Germinal center (tissue), 1 donor: ENCODE results near the gene SIK1.
"Not testable (repeated sequence)": the region's sequence is repeated elsewhere in the genome, so short reads cannot be mapped to it uniquely, and the experiment has no call there.

Source experiments
- DNase-seq: peaks from one replicate; pipeline ENCODE4 v3.0.0; 2012; ENCODE audit warnings: mixed read lengths, low spot score

Gene SIK1

GRCh38 chr21:43426404-43427241 is at the start of gene SIK1:
Gene SIK1, minus strand, starts transcription at chr21:43427131. Its CDS starts 953 bp downstream, at chr21:43426178.
- not testable (repeated sequence) for DNase-seq

- not testable (repeated sequence) for DNase-seq
These were observed 44.8 kb upstream of the SIK1 start for GRCh38 chr21:43471597-43472242.

DNA sequence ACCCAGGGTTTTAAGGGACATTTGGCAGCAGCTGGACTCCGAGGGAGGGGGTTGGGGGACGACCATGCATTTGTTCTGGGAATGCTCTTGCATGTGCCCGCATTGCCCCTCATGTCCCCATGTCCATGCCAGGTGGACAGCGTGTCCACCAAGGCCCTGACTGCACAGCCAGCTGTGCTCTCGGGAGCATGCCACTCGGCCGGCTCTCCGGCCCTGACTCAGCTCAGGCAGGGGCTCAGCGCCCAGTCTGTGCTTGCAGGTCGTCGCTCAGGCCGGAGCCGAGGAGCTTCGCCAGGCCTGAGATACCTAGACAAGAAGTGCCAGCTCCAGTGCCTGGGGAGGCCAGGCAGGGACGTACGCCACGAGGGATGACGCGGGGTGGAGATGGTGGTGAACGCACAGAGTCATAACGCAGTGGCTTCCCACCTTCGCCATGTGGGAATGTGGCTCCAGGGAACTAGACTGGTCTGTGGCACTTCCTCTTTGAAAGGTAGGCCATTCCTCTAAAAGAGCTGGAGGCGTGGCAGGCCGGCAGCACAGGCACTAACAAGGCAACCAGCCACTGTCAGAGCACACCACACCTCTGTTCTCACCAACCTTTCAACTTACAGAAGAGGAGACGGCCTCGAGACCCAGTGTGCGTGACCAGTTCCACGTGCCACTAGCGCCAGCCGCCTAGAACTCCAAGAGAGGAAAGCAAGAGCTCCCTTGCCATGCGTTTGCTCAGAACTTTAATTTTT is 43.0 kb upstream of the SIK1 start:
- not testable (repeated sequence) for DNase-seq

GRCh38 chr21:43467785-43468184 is 40.9 kb upstream of the SIK1 start:
- DNase-seq: no peak

DNA sequence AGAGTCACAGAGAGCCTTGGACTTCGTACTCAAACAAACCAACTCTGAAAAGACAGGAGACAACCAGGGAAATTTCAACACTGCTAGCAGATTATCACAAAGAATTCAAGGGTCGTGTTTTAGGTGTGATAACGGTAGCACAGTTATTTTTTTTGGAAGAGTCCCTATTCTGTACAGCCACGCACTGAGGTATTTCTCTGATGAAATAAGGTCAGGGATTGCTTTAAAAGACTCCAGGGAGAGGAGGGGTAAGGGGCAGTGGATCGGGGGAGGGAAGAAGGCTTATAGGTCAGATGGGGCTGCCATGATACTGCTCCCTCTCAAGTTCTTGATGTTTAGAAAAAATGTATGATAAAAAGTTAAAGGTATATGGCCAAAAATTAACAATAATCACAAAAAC is 38.2 kb upstream of the SIK1 start:
- not testable (repeated sequence) for DNase-seq

GRCh38 chr21:43463498-43464261 is 36.7 kb upstream of the SIK1 start:
- DNase-seq: not testable (repeated sequence)

DNA sequence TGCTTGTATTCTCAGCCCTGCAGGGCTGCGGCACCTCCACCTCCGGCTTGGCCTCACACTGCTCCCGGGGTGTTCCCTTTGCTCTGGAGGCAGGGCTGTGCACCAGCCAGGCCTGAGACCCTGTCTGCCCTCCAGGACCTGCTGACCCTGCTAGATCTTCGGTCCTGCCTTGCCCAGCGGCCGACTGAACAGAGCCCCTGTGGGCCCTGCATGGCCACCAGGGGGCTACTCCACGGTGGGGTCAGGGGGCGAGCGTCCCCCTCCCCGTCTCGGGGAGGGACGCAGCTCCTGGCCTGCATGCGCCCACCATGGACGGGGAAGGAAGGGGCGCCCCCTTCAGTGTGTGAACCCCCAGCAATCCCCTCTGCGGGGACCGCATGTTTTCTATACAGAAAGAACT is 36.0 kb upstream of the SIK1 start:
- DNase-seq: not testable (repeated sequence)

DNA sequence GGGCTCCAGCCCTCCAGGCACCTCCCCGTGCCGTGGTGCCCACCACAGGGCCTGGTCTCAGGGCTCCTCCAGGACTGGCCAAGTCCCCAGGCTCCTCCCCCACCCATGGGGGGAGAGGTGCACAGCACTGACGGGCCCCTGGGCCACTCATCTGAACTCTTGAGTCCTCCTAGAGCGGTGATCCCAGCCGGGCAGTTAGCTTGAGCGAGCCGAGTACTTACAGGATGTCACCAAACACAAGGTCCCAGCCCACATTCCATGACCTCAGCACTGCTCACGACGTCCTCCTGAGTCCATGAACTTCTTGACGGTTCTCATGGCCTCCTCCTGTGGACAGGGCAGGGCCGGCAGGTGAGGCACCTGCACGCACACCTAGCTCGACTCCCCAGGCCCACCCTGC is 33.5 kb upstream of the SIK1 start:
- not testable (repeated sequence) for DNase-seq

- not testable (repeated sequence) for DNase-seq
These were observed 32.1 kb upstream of the SIK1 start for GRCh38 chr21:43458995-43459394.

GRCh38 chr21:43456616-43457314 is 29.8 kb upstream of the SIK1 start:
- DNase-seq: not testable (repeated sequence)

- DNase-seq: not testable (repeated sequence)
These were observed 28.8 kb upstream of the SIK1 start for GRCh38 chr21:43455717-43456116.

- DNase-seq: not testable (repeated sequence)
These were observed 27.2 kb upstream of the SIK1 start for GRCh38 chr21:43454176-43454575.

- not testable (repeated sequence) for DNase-seq
These were observed 24.9 kb upstream of the SIK1 start for GRCh38 chr21:43451850-43452249.

DNA sequence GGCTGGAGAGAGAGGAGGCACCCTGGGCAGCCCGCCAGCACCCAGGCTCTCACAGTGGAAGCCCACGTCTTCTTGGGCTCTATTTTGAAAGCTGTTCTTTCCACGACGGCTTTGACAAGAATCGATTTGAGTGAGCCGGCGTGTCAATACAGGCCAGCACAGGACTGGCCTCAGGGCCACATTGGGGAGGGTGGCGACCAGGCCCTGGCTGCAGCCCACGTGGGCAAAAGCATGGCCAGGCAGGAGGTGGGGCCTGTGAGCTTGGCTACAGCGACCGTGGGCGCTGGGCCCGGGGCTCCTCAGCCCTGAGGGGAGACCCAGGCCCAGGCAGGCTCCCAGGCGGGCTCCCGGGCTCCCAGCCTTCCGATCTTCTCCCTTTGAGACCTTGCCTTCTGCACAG is 23.4 kb upstream of the SIK1 start:
- not testable (repeated sequence) for DNase-seq

DNA sequence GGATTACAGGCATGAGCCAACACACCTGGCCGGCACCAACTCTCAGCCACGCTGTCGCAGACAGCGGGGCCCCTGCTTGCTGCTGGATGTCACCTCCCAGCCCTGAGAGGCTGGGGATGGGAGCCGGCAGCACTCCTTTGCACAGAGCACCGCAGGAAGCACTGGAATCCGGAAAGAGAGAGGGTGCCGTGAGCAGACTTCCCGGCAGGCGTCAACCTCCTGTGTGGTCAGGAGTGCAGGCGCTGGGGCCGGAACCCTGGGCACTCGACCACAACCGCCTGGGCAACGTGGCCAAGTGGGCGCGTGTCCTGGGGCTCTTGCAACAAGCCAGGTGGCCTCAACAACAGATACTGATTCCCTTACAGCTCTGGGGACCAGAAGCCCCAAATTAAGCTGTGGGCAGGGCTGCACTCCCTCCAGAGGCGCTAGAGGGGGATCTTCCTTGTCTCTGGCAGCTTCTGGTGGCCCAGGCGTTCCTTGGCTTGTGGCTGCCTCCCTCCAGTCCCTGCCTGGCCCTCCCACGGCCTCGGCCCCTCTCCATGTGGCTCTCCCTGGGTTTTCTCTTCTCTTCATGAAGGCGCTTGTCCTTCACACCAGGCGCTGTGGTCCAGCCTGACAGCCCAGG is 20.5 kb upstream of the SIK1 start:
- not testable (repeated sequence) for DNase-seq

DNA sequence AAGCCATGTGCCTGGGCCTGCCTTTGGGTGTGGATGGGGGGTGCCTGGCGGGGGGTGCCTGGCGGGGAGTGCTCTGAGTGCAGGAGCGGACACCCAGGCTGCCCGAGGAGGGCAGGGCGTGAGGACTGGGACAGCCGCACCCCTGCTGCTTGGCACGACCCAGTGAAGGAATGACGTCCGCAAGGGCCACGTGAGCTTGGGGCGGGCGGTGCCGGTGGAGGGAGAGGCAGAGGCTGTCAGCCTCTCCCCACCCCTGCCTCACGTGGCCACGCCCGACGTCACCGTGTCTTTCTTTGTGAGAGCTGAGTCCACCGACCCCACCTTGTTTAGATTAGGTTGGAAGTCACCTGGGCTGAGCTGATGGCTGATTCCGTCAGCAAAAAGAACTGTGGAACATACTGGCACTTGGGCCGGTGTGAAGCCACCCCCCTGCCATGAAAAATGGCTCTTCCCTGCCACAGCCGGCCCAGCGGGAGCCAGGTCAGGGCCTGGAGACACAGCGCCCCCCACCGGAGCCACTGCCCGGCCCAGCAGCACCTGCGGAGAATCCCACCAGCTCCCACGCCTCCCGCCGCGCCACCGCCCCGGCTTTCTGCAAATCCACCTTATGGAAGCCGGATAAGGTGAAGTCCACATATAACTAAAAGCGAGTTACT is 19.5 kb upstream of the SIK1 start:
- not testable (repeated sequence) for DNase-seq

- not testable (repeated sequence) for DNase-seq
These were observed 17.6 kb upstream of the SIK1 start for GRCh38 chr21:43444524-43444923.

DNA sequence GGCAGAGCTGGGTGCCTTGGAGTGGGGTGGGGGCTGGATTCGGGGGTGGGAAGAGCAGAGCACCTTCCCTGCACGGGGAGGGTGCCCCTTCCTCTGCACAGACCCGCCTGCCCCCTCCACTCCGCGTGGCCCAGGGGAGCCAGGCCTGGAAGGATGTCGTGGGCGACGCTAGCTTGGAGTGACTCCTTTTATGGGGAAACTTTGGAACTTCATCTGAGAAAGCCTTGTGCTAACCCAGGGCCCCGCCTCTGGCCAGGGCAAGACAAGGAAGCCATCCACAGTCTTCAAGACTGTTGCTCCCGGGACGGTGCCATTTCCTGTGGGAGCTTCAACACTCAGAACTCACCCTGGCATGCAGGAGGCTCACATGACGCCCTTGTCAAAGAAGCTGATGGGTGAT is 15.6 kb upstream of the SIK1 start:
- DNase-seq: not testable (repeated sequence)

DNA sequence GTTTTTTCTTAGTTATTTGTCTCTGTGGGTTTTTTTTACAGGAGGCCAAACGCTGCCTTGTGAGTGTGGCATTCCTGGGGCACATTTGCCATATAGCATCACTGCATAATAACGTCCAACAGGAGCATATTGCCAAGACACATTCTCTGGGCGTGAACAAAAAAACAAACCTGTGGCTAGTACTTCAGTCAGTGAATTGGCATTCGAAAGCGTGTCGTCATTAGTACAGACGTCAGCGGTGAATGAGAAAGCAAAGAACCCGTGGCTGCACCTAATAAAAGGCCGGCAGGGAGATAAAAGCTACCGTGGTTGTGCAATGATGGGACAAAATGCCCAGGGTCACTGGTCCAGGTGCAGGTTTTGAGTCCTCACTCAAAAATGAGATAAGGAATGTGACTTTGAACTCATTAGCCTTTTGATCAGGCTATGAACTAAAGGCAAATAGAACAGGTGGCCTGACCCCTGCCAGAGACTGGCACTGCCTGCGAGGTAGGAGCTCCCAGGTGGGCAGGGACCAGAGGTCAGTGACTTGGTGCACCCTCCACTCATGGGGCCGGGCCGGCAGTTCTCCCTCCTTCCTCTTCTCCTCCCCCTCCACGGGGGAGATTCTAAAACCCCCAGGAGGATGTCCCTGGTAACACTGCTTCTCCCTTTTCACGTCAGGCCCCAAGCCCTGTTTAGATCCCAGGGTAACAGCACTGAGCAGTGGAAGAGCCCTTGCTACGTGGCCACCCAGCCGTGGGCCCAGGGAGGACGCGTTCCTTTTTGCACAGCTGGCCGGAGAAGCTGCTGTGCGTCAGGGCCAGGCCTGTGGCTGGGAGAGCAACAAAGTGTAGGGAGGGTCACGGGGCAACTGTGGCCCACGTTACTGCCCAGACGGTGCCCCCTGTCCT is 14.2 kb upstream of the SIK1 start:
- DNase-seq: not testable (repeated sequence)
